ENCODE data around the gene GATA3.
A peak's percentile ranks its signal among the peaks of the same experiment; 100 is the strongest.

GATA3 gene

DNA sequence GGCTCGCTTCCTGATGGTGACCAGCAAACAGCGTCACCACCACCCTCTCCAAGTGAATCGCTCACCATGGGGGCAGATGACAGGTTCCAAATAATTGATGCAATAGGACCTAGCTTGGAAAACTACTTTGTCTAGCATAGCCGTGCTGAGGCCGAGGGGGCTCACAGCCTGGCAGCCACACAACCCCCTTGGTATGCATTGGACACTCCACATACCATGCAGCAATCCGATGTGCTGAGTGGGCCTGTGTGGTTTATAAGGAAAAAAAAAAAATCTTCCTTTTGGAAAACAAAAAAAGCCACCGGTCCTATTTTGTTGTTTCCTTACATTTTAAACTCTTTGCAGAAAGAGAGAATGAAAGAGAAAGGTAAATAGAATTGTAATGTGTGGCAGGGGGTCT lies 15.1 kb downstream of the GATA3 start:
- Histone ChIP-seq H3K27me3 (ENCODE audit: control insufficient read depth, insufficient read depth, low read length) (no peaks in the 10 kb centered on the region), H3K9me3 (ENCODE audit: control insufficient read depth, low read length) (no peaks in the 10 kb centered on the region), H3K4me2 (ENCODE audit: low read length) (peak overlapping the region; percentile 73), H2AFZ (no peak overlapping the region), H3K79me2 (peaks cover 16% of the 10 kb centered on the region), H3K27ac (peak overlapping the region; percentile 98), H3K4me3 (ENCODE audit: low read depth, low read length) (peak overlapping the region; percentile 79), H3K9ac (no peak overlapping the region), H3K4me1 (peaks cover 8% of the 10 kb centered on the region), H3K36me3 (ENCODE audit: control insufficient read depth, insufficient read depth, low read length) (peaks cover 4% of the 10 kb centered on the region)
- TF ChIP-seq, protein P1, sequence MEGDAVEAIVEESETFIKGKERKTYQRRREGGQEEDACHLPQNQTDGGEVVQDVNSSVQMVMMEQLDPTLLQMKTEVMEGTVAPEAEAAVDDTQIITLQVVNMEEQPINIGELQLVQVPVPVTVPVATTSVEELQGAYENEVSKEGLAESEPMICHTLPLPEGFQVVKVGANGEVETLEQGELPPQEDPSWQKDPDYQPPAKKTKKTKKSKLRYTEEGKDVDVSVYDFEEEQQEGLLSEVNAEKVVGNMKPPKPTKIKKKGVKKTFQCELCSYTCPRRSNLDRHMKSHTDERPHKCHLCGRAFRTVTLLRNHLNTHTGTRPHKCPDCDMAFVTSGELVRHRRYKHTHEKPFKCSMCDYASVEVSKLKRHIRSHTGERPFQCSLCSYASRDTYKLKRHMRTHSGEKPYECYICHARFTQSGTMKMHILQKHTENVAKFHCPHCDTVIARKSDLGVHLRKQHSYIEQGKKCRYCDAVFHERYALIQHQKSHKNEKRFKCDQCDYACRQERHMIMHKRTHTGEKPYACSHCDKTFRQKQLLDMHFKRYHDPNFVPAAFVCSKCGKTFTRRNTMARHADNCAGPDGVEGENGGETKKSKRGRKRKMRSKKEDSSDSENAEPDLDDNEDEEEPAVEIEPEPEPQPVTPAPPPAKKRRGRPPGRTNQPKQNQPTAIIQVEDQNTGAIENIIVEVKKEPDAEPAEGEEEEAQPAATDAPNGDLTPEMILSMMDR (IDR thresholded peaks at IDR 0.05): no peak

DNA sequence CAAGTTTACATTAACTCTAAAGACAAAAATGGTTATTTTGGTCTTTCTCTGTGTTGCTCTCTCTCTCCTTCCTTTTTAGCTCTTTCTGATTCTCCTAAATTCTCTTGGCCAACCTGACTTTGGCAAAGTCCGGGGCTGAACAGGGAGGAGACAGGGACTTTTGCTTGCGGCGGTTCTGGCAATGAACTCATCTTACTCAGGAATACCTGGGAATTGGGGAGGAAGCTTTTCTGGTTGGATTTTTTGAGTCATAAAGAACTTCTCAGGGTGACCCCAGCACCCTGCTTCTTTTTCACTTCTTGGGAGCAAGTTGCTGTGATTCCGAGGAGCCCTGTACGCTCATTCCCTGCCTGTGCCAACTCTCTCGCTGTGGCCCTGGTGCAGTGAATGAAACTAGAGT lies 16.0 kb downstream of the GATA3 start:
- Histone ChIP-seq H3K36me3 (ENCODE audit: control insufficient read depth, insufficient read depth, low read length) (peaks cover 4% of the 10 kb centered on the region), H3K27ac (peak overlapping the region; percentile 98), H2AFZ (no peak overlapping the region), H3K79me2 (peaks cover 16% of the 10 kb centered on the region), H3K27me3 (ENCODE audit: control insufficient read depth, insufficient read depth, low read length) (no peaks in the 10 kb centered on the region), H3K4me1 (peaks cover 8% of the 10 kb centered on the region), H3K4me3 (ENCODE audit: low read depth, low read length) (peak overlapping the region; percentile 79), H3K9me3 (ENCODE audit: control insufficient read depth, low read length) (no peaks in the 10 kb centered on the region), H3K9ac (no peak overlapping the region), H3K4me2 (ENCODE audit: low read length) (peak overlapping the region; percentile 73)
- TF ChIP-seq, protein P1 (IDR thresholded peaks at IDR 0.05): no peak

DNA sequence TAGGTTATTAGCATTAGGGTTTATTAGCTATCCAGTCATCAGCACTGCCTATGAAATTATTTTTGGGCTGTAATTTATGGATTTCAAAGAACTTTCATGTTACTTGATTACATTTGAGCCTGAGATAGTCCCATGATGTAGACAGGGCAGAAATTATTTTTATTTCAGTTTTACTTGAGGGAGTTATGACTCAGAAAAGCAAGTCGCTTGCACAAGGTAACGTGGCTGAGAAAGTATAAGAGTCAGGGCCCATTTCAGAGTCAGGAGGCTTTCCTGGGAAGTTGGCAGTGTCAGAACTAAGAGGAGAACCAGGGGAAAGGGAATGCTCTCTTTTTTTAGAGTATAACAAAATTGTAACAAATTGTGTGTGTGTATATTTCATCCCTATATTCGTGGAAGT lies 16.5 kb downstream of the GATA3 start:
- peaks cover 16% of the 10 kb centered on the region for H3K79me2 ChIP-seq

DNA sequence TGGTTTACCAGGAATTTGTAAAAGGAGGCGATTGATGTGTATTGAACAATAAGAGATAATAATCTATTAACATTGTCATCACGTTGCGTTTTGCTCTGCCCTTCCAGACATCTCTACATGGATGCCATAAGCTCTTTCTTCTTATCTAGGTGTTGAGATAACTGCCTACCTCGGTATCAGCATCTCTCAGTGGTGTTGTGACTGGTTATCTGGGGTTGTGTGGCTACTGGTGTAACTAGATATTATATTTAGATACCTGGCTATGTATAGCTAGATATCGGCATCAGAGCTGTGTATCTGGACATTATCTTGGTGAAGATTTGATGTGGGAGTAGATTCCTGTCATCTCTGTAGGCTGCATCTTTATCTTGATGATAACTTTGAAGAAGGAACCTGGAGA lies 17.2 kb downstream of the GATA3 start:
- TF ChIP-seq, protein P1 (IDR thresholded peaks at IDR 0.05): no peak
- Histone ChIP-seq H3K36me3 (ENCODE audit: control insufficient read depth, insufficient read depth, low read length) (peaks cover 4% of the 10 kb centered on the region), H3K4me2 (ENCODE audit: low read length) (peak overlapping the region; percentile 73), H2AFZ (no peak overlapping the region), H3K4me3 (ENCODE audit: low read depth, low read length) (peak overlapping the region; percentile 79), H3K9me3 (ENCODE audit: control insufficient read depth, low read length) (no peaks in the 10 kb centered on the region), H3K27ac (peak overlapping the region; percentile 98), H3K9ac (no peak overlapping the region), H3K27me3 (ENCODE audit: control insufficient read depth, insufficient read depth, low read length) (no peaks in the 10 kb centered on the region), H3K4me1 (peaks cover 8% of the 10 kb centered on the region), H3K79me2 (peaks cover 16% of the 10 kb centered on the region)

More for the DNA sequence above, 16.5 kb downstream of the GATA3 start:
- H3K36me3 ChIP-seq (ENCODE audit: control insufficient read depth, insufficient read depth, low read length): peaks cover 4% of the 10 kb centered on the region
- H2AFZ ChIP-seq: no peak overlapping the region
- H3K4me3 ChIP-seq (ENCODE audit: low read depth, low read length): peak overlapping the region; percentile 79
- H3K4me1 ChIP-seq: peaks cover 8% of the 10 kb centered on the region
- H3K27me3 ChIP-seq (ENCODE audit: control insufficient read depth, insufficient read depth, low read length): no peaks in the 10 kb centered on the region
- peak overlapping the region; percentile 73 for H3K4me2 ChIP-seq (ENCODE audit: low read length)
- H3K27ac ChIP-seq: peak overlapping the region; percentile 98
- H3K9me3 ChIP-seq (ENCODE audit: control insufficient read depth, low read length): no peaks in the 10 kb centered on the region
- TF ChIP-seq, protein P1 (IDR thresholded peaks at IDR 0.05): no peak
- no peak overlapping the region for H3K9ac ChIP-seq

DNA sequence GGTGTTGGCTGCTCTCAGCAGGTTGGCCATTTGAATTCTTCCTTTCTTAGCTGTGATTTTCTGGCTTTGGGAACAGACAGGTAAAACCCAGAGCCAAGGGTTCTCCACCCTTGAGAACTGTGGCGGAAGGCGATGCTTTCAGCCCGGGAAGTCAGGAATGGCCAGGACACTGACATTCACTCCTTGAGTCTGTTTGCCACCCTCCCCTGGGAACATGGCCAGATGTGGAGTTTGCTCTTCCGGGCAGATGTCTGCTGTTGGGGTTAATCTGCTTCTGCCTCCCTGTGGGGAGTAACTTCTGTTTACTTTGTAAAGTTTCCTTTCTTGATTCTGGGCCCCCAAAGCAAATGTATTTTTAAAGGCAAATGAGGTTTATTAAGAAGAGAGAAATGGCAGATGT lies 17.7 kb downstream of the GATA3 start:
- Histone ChIP-seq H3K36me3 (ENCODE audit: control insufficient read depth, insufficient read depth, low read length) (peaks cover 3% of the 10 kb centered on the region), H3K4me2 (ENCODE audit: low read length) (peak overlapping the region; percentile 73), H3K27ac (peak overlapping the region; percentile 98), H2AFZ (no peak overlapping the region), H3K4me3 (ENCODE audit: low read depth, low read length) (peak overlapping the region; percentile 79), H3K4me1 (peaks cover 8% of the 10 kb centered on the region), H3K9me3 (ENCODE audit: control insufficient read depth, low read length) (no peaks in the 10 kb centered on the region), H3K79me2 (peaks cover 14% of the 10 kb centered on the region), H3K27me3 (ENCODE audit: control insufficient read depth, insufficient read depth, low read length) (no peaks in the 10 kb centered on the region), H3K9ac (no peak overlapping the region)
- TF ChIP-seq, protein P1 (IDR thresholded peaks at IDR 0.05): no peak
